Astrocyte of the spinal cord (primary cell): ENCODE results near the gene GPR62.

Source experiments
- DNase-seq: peaks from one replicate; pipeline ENCODE4 v3.0.0; 2011; ENCODE audit warnings: low read depth, low spot score
- H3K4me3 ChIP-seq: 2 replicates; pipeline ENCODE4 v1.5.1; 2011; ENCODE audit warnings: low read depth, mild to moderate bottlenecking, low read length, moderate library complexity
- in situ Hi-C: cut with HindIII; loops from 2 replicates; pipeline ENCODE4 v1.10.0; 2017; ENCODE audit warnings: low sequenced_read_pairs
- TF ChIP-seq, protein P1 (sequence below): IDR thresholded peaks from 2 replicates; pipeline ENCODE4 v1.5.1; 2012; ENCODE audit warnings: low read depth, mild to moderate bottlenecking, low read length, inconsistent platforms

GPR62 gene

DNA sequence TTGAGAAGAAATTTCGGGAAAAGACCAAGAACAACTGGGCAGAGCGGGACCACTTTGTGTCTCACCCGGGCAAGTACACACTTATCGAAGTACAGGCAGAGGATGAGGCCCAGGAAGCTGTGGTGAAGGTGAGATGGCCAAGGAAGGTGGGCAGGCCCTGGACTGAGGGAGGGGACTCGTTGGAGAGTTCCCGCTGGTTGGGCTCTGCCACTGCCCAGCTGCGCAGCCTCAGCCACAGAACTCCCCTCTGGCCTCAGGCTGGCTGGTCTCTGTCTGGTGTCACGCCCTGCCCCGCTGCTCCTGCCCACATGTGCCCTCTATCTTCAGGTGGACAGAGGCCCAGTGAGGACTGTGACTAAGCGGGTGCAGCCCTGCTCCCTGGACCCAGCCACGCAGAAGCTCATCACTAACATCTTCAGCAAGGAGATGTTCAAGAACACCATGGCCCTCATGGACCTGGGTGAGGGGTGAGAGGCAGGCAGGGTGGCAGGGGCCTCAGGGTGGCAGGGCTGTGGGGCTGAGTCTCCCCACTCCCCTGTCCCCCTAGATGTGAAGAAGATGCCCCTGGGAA is 10.6 kb upstream of the GPR62 start:
- DNase-seq, result no peak
- in situ Hi-C loops, result no loop called here
- TF ChIP-seq, protein P1, sequence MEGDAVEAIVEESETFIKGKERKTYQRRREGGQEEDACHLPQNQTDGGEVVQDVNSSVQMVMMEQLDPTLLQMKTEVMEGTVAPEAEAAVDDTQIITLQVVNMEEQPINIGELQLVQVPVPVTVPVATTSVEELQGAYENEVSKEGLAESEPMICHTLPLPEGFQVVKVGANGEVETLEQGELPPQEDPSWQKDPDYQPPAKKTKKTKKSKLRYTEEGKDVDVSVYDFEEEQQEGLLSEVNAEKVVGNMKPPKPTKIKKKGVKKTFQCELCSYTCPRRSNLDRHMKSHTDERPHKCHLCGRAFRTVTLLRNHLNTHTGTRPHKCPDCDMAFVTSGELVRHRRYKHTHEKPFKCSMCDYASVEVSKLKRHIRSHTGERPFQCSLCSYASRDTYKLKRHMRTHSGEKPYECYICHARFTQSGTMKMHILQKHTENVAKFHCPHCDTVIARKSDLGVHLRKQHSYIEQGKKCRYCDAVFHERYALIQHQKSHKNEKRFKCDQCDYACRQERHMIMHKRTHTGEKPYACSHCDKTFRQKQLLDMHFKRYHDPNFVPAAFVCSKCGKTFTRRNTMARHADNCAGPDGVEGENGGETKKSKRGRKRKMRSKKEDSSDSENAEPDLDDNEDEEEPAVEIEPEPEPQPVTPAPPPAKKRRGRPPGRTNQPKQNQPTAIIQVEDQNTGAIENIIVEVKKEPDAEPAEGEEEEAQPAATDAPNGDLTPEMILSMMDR, result no peak
- no peak overlapping the region for H3K4me3 ChIP-seq

DNA sequence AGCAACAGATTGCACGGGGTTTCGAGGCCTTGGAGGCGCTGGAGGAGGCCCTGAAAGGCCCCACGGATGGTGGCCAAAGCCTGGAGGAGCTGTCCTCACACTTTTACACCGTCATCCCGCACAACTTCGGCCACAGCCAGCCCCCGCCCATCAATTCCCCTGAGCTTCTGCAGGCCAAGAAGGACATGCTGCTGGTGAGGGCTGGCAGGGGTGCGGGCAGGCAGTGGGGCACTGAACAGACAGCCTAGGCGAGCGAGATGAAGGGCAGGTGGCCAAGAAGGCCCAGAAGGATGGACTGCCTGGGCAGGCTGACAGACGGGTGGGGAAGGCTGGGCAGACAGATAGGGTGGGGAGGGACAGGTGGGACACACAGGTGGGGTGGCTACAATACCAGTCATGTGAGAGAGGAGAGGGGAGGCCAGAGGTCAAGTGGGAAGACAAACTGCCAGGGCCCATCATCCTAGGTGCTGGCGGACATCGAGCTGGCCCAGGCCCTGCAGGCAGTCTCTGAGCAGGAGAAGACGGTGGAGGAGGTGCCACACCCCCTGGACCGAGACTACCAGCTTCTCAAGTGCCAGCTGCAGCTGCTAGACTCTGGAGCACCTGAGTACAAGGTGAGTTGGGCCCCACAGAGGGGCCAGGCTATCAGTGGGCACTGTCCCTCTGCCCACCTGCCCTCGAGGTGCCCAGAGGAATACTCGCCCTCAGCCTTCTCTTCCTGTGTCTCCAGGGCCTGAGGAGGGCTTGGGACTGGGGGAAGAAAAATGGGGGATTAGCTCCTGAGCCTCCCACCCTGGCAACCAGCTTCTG is 9.9 kb upstream of the GPR62 start:
- in situ Hi-C loops, result no loop called here
- no peak for DNase-seq
- TF ChIP-seq, protein P1, result no peak
- H3K4me3 ChIP-seq, result no peak overlapping the region

DNA sequence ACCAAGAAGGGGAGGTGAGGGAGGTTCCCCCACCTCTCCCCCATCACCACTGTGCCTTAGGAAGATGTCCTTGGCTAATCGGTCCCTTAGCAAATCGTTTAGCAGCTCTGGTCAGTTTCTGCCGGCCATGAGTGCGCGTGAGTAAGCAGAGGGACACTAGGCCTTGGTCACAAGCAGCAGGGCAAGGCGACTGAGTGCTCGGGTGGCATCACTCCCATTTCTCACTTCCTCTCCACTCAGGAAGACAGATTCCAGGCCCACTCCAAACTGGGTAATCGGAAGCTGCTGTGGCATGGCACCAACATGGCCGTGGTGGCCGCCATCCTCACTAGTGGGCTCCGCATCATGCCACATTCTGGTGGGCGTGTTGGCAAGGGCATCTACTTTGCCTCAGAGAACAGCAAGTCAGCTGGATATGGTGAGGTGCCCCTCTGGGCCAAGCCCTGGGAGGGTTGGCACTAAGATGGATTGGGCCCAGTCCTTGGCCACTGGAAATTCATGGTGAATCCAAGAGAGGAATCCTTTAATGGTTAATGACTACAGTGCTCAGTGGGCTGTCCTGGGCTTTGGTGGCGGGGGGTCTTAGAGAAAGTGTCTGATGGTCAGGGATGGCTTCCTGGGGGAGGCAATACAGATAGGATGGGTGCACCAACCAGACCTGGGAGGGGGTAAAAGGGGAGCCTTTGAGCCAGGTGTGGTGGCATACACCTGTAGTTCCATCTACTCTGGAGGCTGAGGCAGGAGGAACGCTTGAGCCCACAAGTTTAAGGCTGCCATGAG is 9.1 kb upstream of the GPR62 start:
- TF ChIP-seq, protein P1, result no peak
- no peak for DNase-seq
- in situ Hi-C loops, result no loop called here
- no peak overlapping the region for H3K4me3 ChIP-seq

DNA sequence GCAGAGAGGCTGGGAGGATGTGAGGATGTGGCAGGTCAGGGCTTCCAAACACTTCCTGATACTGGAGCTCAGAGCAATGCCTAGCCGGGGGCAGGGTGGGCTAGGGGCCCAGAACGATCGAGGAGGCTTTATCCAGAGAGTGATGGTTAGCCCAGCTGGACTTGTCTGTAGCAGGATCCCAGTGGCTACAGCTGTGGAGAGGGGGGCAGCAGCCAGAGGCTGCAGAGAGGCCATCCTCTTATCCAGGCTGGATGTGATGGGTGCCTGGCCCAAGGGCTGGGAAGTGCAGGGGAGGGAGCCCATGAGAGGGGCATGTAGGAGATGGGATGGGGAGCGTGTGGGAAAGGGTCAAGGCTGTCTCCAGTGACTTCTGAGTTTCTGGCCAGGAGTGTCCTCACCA is 8.4 kb upstream of the GPR62 start:
- TF ChIP-seq, protein P1, result no peak
- no peak for DNase-seq
- H3K4me3 ChIP-seq, result no peak overlapping the region
- in situ Hi-C loops, result no loop called here

DNA sequence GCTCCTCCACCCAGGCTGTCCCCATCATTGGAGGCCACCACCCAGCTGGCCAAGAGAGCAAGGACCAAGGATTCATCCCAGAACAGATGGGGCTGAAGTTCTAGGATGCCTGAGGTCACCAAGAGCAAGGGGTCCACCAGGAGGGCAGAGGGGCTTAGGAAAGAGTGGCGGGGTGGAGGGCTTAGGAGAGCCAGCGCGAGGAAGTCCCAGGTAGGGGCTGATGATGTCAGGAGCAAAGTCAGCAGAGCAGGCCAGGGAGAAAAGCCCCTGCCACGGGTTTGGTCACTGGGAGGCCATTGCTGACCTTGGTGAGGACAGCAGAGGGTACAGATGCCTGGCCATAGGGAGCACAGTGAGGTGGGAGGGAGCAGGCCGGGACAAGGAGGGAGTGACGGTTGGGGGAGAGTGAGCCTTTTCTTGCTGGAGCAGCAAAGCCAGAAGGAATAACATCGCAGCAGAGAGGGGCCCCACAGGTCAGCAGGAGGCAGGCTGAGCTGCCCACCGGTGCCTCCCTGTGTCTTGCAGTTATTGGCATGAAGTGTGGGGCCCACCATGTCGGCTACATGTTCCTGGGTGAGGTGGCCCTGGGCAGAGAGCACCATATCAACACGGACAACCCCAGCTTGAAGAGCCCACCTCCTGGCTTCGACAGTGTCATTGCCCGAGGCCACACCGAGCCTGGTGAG is 7.8 kb upstream of the GPR62 start:
- H3K4me3 ChIP-seq, result no peak overlapping the region
- no peak for DNase-seq
- TF ChIP-seq, protein P1, result no peak
- in situ Hi-C loops, result no loop called here

DNA sequence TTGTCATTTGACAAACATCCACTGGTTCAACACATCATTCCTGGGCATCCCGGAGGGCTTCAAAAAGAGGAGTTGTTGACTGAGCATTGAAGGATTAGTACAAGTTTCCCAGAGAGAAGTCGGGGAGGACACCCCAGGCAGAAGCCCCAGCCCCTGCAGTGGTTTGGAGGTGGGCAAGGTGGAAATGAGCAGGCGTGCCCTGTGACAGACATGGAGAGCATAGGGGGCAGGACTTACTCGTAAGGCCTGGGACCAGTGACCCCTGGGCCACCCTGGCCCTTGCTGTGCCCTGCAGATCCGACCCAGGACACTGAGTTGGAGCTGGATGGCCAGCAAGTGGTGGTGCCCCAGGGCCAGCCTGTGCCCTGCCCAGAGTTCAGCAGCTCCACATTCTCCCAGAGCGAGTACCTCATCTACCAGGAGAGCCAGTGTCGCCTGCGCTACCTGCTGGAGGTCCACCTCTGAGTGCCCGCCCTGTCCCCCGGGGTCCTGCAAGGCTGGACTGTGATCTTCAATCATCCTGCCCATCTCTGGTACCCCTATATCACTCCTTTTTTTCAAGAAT is 7.1 kb upstream of the GPR62 start:
- in situ Hi-C loops, result no loop called here

More for the DNA sequence above, 7.1 kb upstream of the GPR62 start:
- no peak for DNase-seq
- TF ChIP-seq, protein P1, result no peak
- H3K4me3 ChIP-seq, result no peak overlapping the region
